ENCODE measurements around the gene TRIM24.

Gene TRIM24

GRCh38 chr7:138519061-138519798, 59.2 kb downstream of the TRIM24 start:
- Mint-ChIP-seq H3K27me3 (ENCODE audit: low read depth, poor library complexity) (no peaks in the 10 kb centered on the region), H3K4me3 (no peak overlapping the region), H3K4me1 (no peaks in the 10 kb centered on the region), H3K27ac (no peak overlapping the region), H3K9me3 (peaks cover 15% of the 10 kb centered on the region), H3K36me3 (ENCODE audit: low read depth) (peaks cover 98% of the 10 kb centered on the region)
- no peak for DNase-seq
- TF ChIP-seq CTCF (IDR thresholded peaks at IDR 0.05) = no peak

- no peak for DNase-seq
- H3K4me1 Mint-ChIP-seq = no peaks in the 10 kb centered on the region
- H3K36me3 Mint-ChIP-seq (ENCODE audit: low read depth) = peaks cover 98% of the 10 kb centered on the region
- H3K27ac Mint-ChIP-seq = no peak overlapping the region
- no peaks in the 10 kb centered on the region for H3K27me3 Mint-ChIP-seq (ENCODE audit: low read depth, poor library complexity)
- no peak overlapping the region for H3K4me3 Mint-ChIP-seq
- no peak for TF ChIP-seq CTCF (IDR thresholded peaks at IDR 0.05)
- H3K9me3 Mint-ChIP-seq = peaks cover 23% of the 10 kb centered on the region
Measured at GRCh38 chr7:138520742-138521141, 60.7 kb downstream of the TRIM24 start.

GRCh38 chr7:138521837-138522461, 61.9 kb downstream of the TRIM24 start:
- Mint-ChIP-seq H3K27ac (no peak overlapping the region), H3K36me3 (ENCODE audit: low read depth) (peaks cover 98% of the 10 kb centered on the region), H3K27me3 (ENCODE audit: low read depth, poor library complexity) (no peaks in the 10 kb centered on the region), H3K4me3 (no peak overlapping the region), H3K9me3 (peaks cover 35% of the 10 kb centered on the region), H3K4me1 (no peaks in the 10 kb centered on the region)
- DNase-seq = no peak
- TF ChIP-seq CTCF (IDR thresholded peaks at IDR 0.05) = no peak

- Mint-ChIP-seq H3K36me3 (ENCODE audit: low read depth) (peaks cover 100% of the 10 kb centered on the region), H3K9me3 (peaks cover 57% of the 10 kb centered on the region), H3K4me1 (no peaks in the 10 kb centered on the region), H3K4me3 (no peak overlapping the region), H3K27me3 (ENCODE audit: low read depth, poor library complexity) (no peaks in the 10 kb centered on the region), H3K27ac (no peak overlapping the region)
- TF ChIP-seq CTCF (IDR thresholded peaks at IDR 0.05) = no peak
- DNase-seq = no peak
Measured at GRCh38 chr7:138524259-138524658, 64.2 kb downstream of the TRIM24 start.

- H3K36me3 Mint-ChIP-seq (ENCODE audit: low read depth) = peaks cover 100% of the 10 kb centered on the region
- H3K9me3 Mint-ChIP-seq = peaks cover 71% of the 10 kb centered on the region
- H3K27me3 Mint-ChIP-seq (ENCODE audit: low read depth, poor library complexity) = no peaks in the 10 kb centered on the region
- DNase-seq = no peak
- H3K27ac Mint-ChIP-seq = no peak overlapping the region
- TF ChIP-seq CTCF (IDR thresholded peaks at IDR 0.05) = no peak
- H3K4me1 Mint-ChIP-seq = no peaks in the 10 kb centered on the region
- H3K4me3 Mint-ChIP-seq = no peak overlapping the region
Measured at GRCh38 chr7:138525757-138526156, 65.7 kb downstream of the TRIM24 start.
